GM23338 (cell line): ENCODE measurements around the gene SSR4. TPM values are rescaled to one million over a fixed set of nuclear protein-coding genes. Genes with fewer than 3 reads are reported as not detected.
A peak's percentile ranks its signal among the peaks of the same experiment; 100 is the strongest.

Experiments used
- ATAC-seq: fragments of 200-7000 bp; cut with Tn5 transposase; 3 replicates; pipeline ENCODE4 v1.9.1; 2020
- DNase-seq: peaks from one replicate; pipeline ENCODE4 v3.0.0-alpha.2; 2015; ENCODE audit warnings: low spot score
- H2AFZ ChIP-seq: fragments of 200-600 bp; sonication (generic); 2 replicates; pipeline ENCODE4 v1.8.0; 2016; ENCODE audit warnings: antibody characterized with exemption, mild to moderate bottlenecking, moderate library complexity
- H3F3A ChIP-seq: fragments of 200-600 bp; sonication (generic); replicated peaks from 2 replicates; pipeline ENCODE4 v1.8.0; 2017; ENCODE audit warnings: antibody characterized with exemption, mixed run types, low read depth
- H3K27ac ChIP-seq: fragments of 200-600 bp; sonication (generic); 2 replicates; pipeline ENCODE4 v1.6.1; 2016; ENCODE audit warnings: low read depth
- H3K27me3 ChIP-seq: fragments of 200-600 bp; sonication (generic); 2 replicates; pipeline ENCODE4 v1.8.0; 2016; ENCODE audit warnings: mild to moderate bottlenecking, mixed run types, moderate library complexity; ENCODE audit not compliant: insufficient read depth
- H3K36me3 ChIP-seq: fragments of 200-600 bp; sonication (generic); 2 replicates; pipeline ENCODE4 v1.8.0; 2016; ENCODE audit warnings: mild to moderate bottlenecking; ENCODE audit not compliant: insufficient read depth
- H3K4me1 ChIP-seq: fragments of 200-600 bp; sonication (generic); 2 replicates; pipeline ENCODE4 v1.8.0; 2016; ENCODE audit warnings: mild to moderate bottlenecking, moderate library complexity; ENCODE audit not compliant: insufficient read depth
- H3K4me2 ChIP-seq: fragments of 200-600 bp; sonication (generic); 2 replicates; pipeline ENCODE4 v1.7.1; 2017; ENCODE audit warnings: mixed run types
- H3K4me3 ChIP-seq: fragments of 200-600 bp; sonication (generic); 2 replicates; pipeline ENCODE4 v1.6.1; 2016; ENCODE audit warnings: mixed run types
- H3K79me2 ChIP-seq: fragments of 200-600 bp; sonication (generic); replicated peaks from 2 replicates; pipeline ENCODE4 v1.8.0; 2017; ENCODE audit warnings: mild to moderate bottlenecking; ENCODE audit not compliant: insufficient read depth
- H3K9me2 ChIP-seq: fragments of 200-600 bp; sonication (generic); 2 replicates; pipeline ENCODE4 v1.8.0; 2017; ENCODE audit not compliant: insufficient read depth
- H4K20me1 ChIP-seq: fragments of 200-600 bp; sonication (generic); replicated peaks from 2 replicates; pipeline ENCODE4 v1.8.0; 2017; ENCODE audit warnings: mild to moderate bottlenecking; ENCODE audit not compliant: insufficient read depth
- H3K27ac Mint-ChIP-seq: 2 replicates; pipeline ENCODE4 v1.8.0; 2020; ENCODE audit warnings: inconsistent platforms, mild to moderate bottlenecking, moderate library complexity, mixed read lengths
- H3K27me3 Mint-ChIP-seq: 3 replicates; pipeline ENCODE4 v1.8.0; 2022; ENCODE audit warnings: low read depth, mild to moderate bottlenecking, moderate library complexity, mixed read lengths, inconsistent platforms; ENCODE audit not compliant: insufficient read depth, poor library complexity
- H3K36me3 Mint-ChIP-seq: 3 replicates; pipeline ENCODE4 v1.8.0; 2021; ENCODE audit warnings: low read depth, mild to moderate bottlenecking, inconsistent platforms, moderate library complexity, mixed read lengths
- H3K4me1 Mint-ChIP-seq: 3 replicates; pipeline ENCODE4 v1.8.0; 2020; ENCODE audit warnings: mild to moderate bottlenecking, inconsistent platforms, mixed read lengths
- H3K4me3 Mint-ChIP-seq: 3 replicates; pipeline ENCODE4 v1.8.0; 2021; ENCODE audit warnings: moderate library complexity, mild to moderate bottlenecking, inconsistent platforms, mixed read lengths
- H3K9me3 Mint-ChIP-seq: 3 replicates; pipeline ENCODE4 v1.8.0; 2020; ENCODE audit warnings: moderate library complexity, mild to moderate bottlenecking, inconsistent platforms, mixed read lengths
- CREB1 ChIP-seq: fragments of 250-450 bp; sonication (Bioruptor Pico); IDR thresholded peaks from 2 replicates; pipeline ENCODE4 v1.5.0; 2020; ENCODE audit warnings: low read depth, mild to moderate bottlenecking, moderate library complexity
- JUNB ChIP-seq: IDR thresholded peaks from one replicate; pipeline ENCODE4 v1.6.1; 2016; ENCODE audit warnings: antibody characterized with exemption; ENCODE audit not compliant: unreplicated experiment
- STAT1 ChIP-seq: IDR thresholded peaks from one replicate; pipeline ENCODE4 v1.6.1; 2016; ENCODE audit warnings: antibody characterized with exemption; ENCODE audit not compliant: unreplicated experiment
- ZNF331 ChIP-seq: fragments of 250-450 bp; sonication (Bioruptor Pico); IDR thresholded peaks from 2 replicates; pipeline ENCODE4 v1.5.0; 2020; ENCODE audit warnings: low read depth, mild to moderate bottlenecking, moderate library complexity
- polyA plus RNA-seq: library from polyadenylated mRNA; unstranded; fragments of >200 nt; fragmentation: Nextera tagmentation; extraction: Ambion mirVana; gene quantifications from 2 replicates; pipeline ENCODE4 v1.2.1, GENCODE V29; 2016
- total RNA-seq: library from RNA; depleted of rRNA; stranded (reverse); fragments of >200 nt; shearing (Covaris generic); gene quantifications from 2 replicates; pipeline ENCODE4 v1.2.3, GENCODE V29; 2014
- TF ChIP-seq, protein P1 (sequence below): IDR thresholded peaks from 2 replicates; pipeline ENCODE4 v1.6.1; 2016; ENCODE audit warnings: antibody characterized with exemption
- TF ChIP-seq, protein P2 (sequence below): IDR thresholded peaks from one replicate; pipeline ENCODE4 v1.6.1; 2018; ENCODE audit warnings: antibody characterized with exemption; ENCODE audit not compliant: unreplicated experiment
- TF ChIP-seq, protein P3 (sequence below): fragments of 250-450 bp; sonication (Bioruptor Pico); IDR thresholded peaks from 2 replicates; pipeline ENCODE4 v1.5.0; 2020; ENCODE audit warnings: mild to moderate bottlenecking, moderate library complexity

The SSR4 gene
- total and polyA plus RNA-seq, 2 experiments from 2014 or later: 107 to 352 TPM

DNA sequence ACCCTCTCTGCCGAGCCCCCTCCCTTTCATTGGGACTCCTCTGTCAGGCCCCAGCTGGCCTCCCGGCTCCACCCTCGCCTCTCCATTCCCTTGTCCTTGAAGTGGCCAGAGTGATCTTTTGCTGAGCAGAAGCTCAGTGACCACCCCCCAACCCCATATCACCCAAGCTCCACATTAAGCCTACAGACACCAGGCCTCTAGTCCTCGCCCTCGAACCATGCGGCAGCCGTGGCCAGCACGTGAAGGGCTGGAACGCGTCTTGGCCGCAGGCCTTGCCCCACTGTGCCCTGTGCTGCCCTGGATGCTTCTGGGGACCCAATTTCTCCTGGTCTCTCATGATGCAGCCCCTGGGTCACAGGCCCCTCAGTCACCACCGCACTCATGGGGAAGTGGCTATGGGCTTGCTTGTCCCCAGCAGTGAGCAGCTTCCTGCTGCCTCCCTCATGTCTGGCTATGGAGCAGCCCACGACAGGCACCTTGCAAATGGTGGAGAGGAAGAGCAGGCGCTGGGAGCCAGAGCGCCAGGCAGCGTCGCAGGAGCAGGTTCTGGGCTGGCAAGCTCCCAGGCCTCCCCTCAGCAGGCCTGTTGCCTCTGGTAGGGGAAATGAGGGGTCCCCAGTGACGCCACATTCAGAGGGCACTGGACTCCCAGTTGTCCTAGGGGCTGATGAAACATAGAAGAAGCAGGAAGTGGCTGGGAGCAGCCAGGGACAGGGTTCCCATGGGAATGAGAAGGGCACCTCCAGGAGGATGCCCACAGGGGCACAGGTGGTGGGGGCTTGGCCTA, 14.4 kb upstream of the SSR4 start:
- Mint-ChIP-seq H3K27ac (peak overlapping the region; percentile 21; the same call in 1 of the 2 replicates), H3K27me3 (peaks cover 8% of the 10 kb centered on the region), H3K36me3 (no peaks in the 10 kb centered on the region), H3K9me3 (no peaks in the 10 kb centered on the region), H3K4me3 (no peak overlapping the region), H3K4me1 (peaks cover 7% of the 10 kb centered on the region; the same call in 2 of the 3 replicates)
- Histone ChIP-seq H3K4me2 (no peak overlapping the region), H3K79me2 (no peaks in the 10 kb centered on the region), H3K27ac (no peak overlapping the region), H4K20me1 (no peaks in the 10 kb centered on the region), H3K27me3 (no peaks in the 10 kb centered on the region), H2AFZ (no peak overlapping the region), H3F3A (no peaks in the 10 kb centered on the region), H3K36me3 (no peaks in the 10 kb centered on the region), H3K4me3 (no peak overlapping the region), H3K4me1 (no peaks in the 10 kb centered on the region), H3K9me2 (no peaks in the 10 kb centered on the region)
- DNase-seq: no peak
- TF ChIP-seq, protein P1, sequence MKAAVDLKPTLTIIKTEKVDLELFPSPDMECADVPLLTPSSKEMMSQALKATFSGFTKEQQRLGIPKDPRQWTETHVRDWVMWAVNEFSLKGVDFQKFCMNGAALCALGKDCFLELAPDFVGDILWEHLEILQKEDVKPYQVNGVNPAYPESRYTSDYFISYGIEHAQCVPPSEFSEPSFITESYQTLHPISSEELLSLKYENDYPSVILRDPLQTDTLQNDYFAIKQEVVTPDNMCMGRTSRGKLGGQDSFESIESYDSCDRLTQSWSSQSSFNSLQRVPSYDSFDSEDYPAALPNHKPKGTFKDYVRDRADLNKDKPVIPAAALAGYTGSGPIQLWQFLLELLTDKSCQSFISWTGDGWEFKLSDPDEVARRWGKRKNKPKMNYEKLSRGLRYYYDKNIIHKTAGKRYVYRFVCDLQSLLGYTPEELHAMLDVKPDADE: no peak
- TF ChIP-seq, protein P2, sequence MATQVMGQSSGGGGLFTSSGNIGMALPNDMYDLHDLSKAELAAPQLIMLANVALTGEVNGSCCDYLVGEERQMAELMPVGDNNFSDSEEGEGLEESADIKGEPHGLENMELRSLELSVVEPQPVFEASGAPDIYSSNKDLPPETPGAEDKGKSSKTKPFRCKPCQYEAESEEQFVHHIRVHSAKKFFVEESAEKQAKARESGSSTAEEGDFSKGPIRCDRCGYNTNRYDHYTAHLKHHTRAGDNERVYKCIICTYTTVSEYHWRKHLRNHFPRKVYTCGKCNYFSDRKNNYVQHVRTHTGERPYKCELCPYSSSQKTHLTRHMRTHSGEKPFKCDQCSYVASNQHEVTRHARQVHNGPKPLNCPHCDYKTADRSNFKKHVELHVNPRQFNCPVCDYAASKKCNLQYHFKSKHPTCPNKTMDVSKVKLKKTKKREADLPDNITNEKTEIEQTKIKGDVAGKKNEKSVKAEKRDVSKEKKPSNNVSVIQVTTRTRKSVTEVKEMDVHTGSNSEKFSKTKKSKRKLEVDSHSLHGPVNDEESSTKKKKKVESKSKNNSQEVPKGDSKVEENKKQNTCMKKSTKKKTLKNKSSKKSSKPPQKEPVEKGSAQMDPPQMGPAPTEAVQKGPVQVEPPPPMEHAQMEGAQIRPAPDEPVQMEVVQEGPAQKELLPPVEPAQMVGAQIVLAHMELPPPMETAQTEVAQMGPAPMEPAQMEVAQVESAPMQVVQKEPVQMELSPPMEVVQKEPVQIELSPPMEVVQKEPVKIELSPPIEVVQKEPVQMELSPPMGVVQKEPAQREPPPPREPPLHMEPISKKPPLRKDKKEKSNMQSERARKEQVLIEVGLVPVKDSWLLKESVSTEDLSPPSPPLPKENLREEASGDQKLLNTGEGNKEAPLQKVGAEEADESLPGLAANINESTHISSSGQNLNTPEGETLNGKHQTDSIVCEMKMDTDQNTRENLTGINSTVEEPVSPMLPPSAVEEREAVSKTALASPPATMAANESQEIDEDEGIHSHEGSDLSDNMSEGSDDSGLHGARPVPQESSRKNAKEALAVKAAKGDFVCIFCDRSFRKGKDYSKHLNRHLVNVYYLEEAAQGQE: no peak
- TF ChIP-seq CREB1 (CRISPR knock-in tag) (no peak), STAT1 (no peak), ZNF331 (no peak), JUNB (no peak)
- TF ChIP-seq, protein P3, sequence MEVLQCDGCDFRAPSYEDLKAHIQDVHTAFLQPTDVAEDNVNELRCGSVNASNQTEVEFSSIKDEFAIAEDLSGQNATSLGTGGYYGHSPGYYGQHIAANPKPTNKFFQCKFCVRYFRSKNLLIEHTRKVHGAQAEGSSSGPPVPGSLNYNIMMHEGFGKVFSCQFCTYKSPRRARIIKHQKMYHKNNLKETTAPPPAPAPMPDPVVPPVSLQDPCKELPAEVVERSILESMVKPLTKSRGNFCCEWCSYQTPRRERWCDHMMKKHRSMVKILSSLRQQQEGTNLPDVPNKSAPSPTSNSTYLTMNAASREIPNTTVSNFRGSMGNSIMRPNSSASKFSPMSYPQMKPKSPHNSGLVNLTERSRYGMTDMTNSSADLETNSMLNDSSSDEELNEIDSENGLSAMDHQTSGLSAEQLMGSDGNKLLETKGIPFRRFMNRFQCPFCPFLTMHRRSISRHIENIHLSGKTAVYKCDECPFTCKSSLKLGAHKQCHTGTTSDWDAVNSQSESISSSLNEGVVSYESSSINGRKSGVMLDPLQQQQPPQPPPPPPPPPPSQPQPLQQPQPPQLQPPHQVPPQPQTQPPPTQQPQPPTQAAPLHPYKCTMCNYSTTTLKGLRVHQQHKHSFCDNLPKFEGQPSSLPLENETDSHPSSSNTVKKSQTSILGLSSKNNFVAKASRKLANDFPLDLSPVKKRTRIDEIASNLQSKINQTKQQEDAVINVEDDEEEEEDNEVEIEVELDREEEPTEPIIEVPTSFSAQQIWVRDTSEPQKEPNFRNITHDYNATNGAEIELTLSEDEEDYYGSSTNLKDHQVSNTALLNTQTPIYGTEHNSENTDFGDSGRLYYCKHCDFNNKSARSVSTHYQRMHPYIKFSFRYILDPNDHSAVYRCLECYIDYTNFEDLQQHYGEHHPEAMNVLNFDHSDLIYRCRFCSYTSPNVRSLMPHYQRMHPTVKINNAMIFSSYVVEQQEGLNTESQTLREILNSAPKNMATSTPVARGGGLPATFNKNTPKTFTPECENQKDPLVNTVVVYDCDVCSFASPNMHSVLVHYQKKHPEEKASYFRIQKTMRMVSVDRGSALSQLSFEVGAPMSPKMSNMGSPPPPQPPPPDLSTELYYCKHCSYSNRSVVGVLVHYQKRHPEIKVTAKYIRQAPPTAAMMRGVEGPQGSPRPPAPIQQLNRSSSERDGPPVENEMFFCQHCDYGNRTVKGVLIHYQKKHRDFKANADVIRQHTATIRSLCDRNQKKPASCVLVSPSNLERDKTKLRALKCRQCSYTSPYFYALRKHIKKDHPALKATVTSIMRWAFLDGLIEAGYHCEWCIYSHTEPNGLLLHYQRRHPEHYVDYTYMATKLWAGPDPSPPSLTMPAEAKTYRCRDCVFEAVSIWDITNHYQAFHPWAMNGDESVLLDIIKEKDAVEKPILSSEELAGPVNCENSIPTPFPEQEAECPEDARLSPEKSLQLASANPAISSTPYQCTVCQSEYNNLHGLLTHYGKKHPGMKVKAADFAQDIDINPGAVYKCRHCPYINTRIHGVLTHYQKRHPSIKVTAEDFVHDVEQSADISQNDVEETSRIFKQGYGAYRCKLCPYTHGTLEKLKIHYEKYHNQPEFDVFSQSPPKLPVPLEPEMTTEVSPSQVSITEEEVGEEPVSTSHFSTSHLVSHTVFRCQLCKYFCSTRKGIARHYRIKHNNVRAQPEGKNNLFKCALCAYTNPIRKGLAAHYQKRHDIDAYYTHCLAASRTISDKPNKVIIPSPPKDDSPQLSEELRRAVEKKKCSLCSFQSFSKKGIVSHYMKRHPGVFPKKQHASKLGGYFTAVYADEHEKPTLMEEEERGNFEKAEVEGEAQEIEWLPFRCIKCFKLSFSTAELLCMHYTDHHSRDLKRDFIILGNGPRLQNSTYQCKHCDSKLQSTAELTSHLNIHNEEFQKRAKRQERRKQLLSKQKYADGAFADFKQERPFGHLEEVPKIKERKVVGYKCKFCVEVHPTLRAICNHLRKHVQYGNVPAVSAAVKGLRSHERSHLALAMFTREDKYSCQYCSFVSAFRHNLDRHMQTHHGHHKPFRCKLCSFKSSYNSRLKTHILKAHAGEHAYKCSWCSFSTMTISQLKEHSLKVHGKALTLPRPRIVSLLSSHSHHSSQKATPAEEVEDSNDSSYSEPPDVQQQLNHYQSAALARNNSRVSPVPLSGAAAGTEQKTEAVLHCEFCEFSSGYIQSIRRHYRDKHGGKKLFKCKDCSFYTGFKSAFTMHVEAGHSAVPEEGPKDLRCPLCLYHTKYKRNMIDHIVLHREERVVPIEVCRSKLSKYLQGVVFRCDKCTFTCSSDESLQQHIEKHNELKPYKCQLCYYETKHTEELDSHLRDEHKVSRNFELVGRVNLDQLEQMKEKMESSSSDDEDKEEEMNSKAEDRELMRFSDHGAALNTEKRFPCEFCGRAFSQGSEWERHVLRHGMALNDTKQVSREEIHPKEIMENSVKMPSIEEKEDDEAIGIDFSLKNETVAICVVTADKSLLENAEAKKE (CRISPR knock-in tag): no peak
- no peak for ATAC-seq
